ENCODE data around the gene STEAP4.

STEAP4 gene

GRCh38 chr7:88289564-88290025 lies 17.1 kb downstream of the STEAP4 start:
- no peak for TF ChIP-seq CTCF (IDR thresholded peaks at IDR 0.05)

DNA sequence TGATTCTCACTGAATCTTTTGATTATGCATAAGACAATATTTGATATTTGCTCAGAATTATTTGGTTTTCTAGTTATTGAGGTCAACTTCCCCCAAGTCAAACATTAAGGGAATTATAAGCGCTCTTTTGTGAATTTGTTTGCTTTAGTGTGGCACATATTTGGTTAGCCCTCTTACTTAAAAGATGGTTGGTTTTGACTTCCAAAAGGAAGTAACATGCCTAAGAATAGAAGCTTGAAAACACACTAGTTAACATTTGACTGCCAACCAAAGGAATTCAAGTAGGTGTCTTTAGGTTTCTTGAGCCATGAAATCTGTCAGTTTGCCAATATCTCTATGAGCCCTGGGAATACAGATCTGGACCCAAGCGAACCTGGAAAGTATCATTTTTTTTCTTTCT lies 24.9 kb downstream of the STEAP4 start:
- no peak for TF ChIP-seq CTCF (IDR thresholded peaks at IDR 0.05)

- no peak for TF ChIP-seq CTCF (IDR thresholded peaks at IDR 0.05)
Observed at GRCh38 chr7:88280801-88281200, 25.9 kb downstream of the STEAP4 start.

DNA sequence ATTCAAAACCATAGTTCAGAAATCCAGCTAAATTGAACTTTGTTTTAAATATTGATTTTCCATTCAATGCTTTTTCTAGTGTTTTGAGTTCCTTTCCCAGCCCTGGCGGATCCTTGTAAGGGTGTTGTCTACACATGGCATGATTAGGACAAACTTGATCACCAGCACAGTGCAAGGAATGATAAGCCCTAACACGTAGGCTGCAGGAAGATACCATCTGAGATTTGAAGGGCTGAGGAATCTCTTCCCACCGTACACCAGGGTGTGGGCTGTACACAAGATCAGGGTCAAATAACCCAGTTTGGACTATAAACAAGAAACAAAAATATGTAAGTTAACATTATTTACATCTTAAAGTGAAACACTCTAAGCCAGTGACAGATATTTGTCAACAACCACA lies 27.4 kb downstream of the STEAP4 start:
- no peak for TF ChIP-seq CTCF (IDR thresholded peaks at IDR 0.05)

DNA sequence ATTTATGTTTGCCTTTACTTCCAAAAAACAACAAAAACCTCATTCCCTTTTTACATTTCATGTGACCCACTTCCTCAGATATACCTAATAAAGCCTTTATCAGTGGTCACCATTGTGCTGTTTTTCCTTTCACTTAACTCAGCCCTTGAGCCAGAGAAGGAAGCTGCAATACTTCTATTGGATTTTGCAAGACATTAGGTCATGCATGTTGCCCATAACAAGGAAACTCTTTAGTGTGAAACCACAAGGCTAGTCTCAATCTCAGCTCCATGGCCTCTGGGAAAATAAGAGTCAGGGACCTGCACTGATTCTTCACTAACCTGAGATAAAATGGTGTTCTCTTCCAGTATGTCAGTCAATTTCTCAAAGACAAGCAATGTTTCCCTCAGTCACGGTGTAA lies 27.8 kb downstream of the STEAP4 start:
- TF ChIP-seq CTCF (IDR thresholded peaks at IDR 0.05) = no peak

DNA sequence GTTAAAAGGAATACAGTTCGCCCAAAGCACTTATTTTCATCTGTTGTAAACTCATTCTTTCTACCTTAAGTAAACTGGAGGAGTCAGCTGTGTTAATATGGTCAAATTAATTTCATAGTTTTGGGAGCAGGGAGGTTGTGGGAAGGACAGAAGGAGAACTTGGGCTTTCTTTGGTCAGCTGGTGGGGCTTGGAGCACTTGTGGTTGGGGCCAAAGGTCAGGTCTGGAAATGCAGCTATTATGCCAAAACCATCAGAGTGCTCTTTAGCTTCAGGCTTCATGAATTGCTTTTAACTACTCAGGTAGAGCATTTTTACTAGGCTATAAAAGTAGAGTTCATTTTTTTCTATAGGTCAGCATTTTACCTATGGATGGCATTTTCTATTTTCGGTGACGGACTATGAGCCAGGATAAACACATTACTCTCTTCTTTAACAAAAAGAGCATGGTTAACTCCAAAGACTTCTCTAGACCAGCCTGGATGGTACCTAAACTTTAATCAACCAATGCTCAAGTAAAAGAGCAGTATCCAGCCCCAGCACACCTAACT lies 30.0 kb downstream of the STEAP4 start:
- no peak for TF ChIP-seq CTCF (IDR thresholded peaks at IDR 0.05)

DNA sequence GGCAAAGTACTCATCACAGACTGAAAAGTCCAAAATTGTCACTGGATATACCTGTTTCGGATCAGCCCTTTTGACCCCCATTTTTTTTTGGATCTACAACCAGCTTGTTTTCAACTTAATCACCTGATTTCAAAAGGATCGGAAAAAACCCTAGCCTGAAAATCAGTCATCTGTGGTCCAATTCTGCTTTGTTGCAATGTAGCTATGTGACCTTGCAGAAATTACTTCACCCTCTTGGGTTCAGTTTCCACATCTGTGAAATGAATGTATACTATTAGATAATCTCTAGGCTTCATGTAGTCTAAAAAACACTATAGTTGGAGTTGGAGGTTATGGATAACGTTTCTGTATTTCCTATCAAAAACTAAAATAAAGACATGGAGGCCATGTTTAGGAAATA lies 37.1 kb downstream of the STEAP4 start:
- TF ChIP-seq CTCF (IDR thresholded peaks at IDR 0.05) = no peak

DNA sequence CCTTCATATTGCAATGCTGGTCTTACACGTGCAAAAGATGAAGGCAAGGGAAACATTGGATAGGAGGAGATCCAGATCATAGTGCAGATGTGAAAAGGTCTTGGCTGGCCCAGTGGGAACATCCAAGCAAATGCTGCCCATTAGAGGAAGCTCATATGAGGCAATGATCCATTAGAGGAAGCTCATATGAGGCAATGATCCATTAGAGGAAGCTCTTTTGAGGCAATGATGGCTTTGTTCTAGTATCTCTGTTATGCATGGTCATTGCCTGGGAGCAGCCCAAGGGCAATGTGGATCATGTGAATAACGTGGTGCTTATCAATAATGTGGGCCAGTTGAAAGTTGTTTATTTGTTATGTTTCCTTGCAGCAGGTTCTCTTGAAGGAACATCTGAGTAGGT lies 37.8 kb downstream of the STEAP4 start:
- TF ChIP-seq CTCF (IDR thresholded peaks at IDR 0.05) = no peak
